Heart left ventricle (tissue), 16 donors: Measurements from ENCODE around the gene UNC119. TPM values are rescaled to one million over a fixed set of nuclear protein-coding genes. Genes with fewer than 3 reads are reported as not detected.

Experiments used
- ATAC-seq, 4 donors: fragments of 200-7000 bp; cut with Tn5 transposase; one replicate each; pipeline ENCODE4 v1.9.1; 2020 to 2022; ENCODE audit warnings: moderate library complexity in 4 of 4, mild to moderate bottlenecking in 3 of 4, moderate number of reproducible peaks in 1 of 4
- DNase-seq, 5 donors: peaks; one replicate each; pipeline ENCODE4 v3.0.0-alpha.2; 2020
- H3K27ac ChIP-seq, 12 donors: fragments of 200-600 bp; sonication (generic) in 4 of 12; one replicate each; pipeline versions ENCODE4 v1.5.0 to v1.8.0; 2016 to 2022; ENCODE audit warnings: mild to moderate bottlenecking in 2 of 12
- H3K27me3 ChIP-seq, 9 donors: fragments of 200-600 bp; sonication (generic) in 2 of 9; one replicate each; pipeline versions ENCODE4 v1.5.1 to v1.8.0; 2016 to 2022; ENCODE audit warnings: mild to moderate bottlenecking in 3 of 9
- H3K36me3 ChIP-seq, 9 donors: fragments of 200-600 bp; sonication (generic) in 2 of 9; one replicate each; pipeline versions ENCODE4 v1.5.0 to v1.8.0; 2018 to 2022; ENCODE audit warnings: mild to moderate bottlenecking in 2 of 9
- H3K4me1 ChIP-seq, 12 donors: fragments of 200-600 bp; sonication (generic) in 4 of 12; one replicate each; pipeline versions ENCODE4 v1.5.0 to v1.8.0; 2016 to 2022; ENCODE audit warnings: mild to moderate bottlenecking in 3 of 12
- H3K4me3 ChIP-seq, 12 donors: fragments of 200-600 bp; sonication (generic) in 4 of 12; one replicate each; pipeline versions ENCODE4 v1.5.0 to v1.8.0; 2017 to 2022; ENCODE audit warnings: mild to moderate bottlenecking in 9 of 12, moderate library complexity in 4 of 12
- H3K9me3 ChIP-seq, 12 donors: fragments of 200-600 bp; sonication (generic) in 4 of 12; one replicate each; pipeline versions ENCODE4 v1.5.0 to v1.8.0; 2016 to 2022; ENCODE audit warnings: mild to moderate bottlenecking in 1 of 12
- CTCF ChIP-seq, 12 donors: fragments of 200-600 bp; sonication (generic) in 4 of 12; IDR thresholded peaks; one replicate each; pipeline versions ENCODE4 v1.5.0 to v1.8.0; 2018 to 2022; ENCODE audit warnings: antibody characterized with exemption in 12 of 12, mild to moderate bottlenecking in 5 of 12
- POLR2A ChIP-seq, 2 donors: fragments of 450-650 bp; IDR thresholded peaks; one replicate each; pipeline ENCODE4 v1.6.1; 2017; ENCODE audit warnings: antibody characterized with exemption in 2 of 2, mild to moderate bottlenecking in 2 of 2, moderate library complexity in 2 of 2
- WGBS, 4 donors: extraction: QIAGEN DNeasy Blood & Tissue Kit in 2 of 4; methylation state at CpG; one replicate each; pipeline versions ENCODE4 v1.1.5 to v1.1.7; 2013 to 2018; 5-methylcytosine and 5-hydroxymethylcytosine counted together
- intact Hi-C, 10 donors: fragments of 100-400 bp; cut with DNase I; formaldehyde crosslinking; loops; one replicate each; pipeline versions ENCODE4 v1.11.1 to v1.14.2; 2022
- polyA plus RNA-seq, 2 donors: library from polyadenylated mRNA; stranded (reverse); fragments of 200-250 nt; gene quantifications; one replicate each; pipeline ENCODE4 v1.2.3, GENCODE V29; 2013
- total RNA-seq, 9 donors: library from RNA; depleted of rRNA in 2 of 9; stranded (reverse); fragments of >200 nt in 2 of 9; fragmentation: NEBNext Ultra II Directional in 3 of 9; extraction: Animal tissue kit (Norgen Biotek cat#: 25700) in 3 of 9; gene quantifications; one replicate each; pipeline versions ENCODE4 v1.1.0 to v1.2.4, GENCODE V29; 2016 to 2023
- donor health status: ischemic (EF 13 %, LVEDD 7.1; RV severe dilation, severe dysfunction).
- donor health status: healthy with polysubstance abuse.
- donor health status: DM: no; HTN: yes; CAD: no.
- donor health status: DM: no; HTN: no; CAD: no.
- donor health status: ischemic (EF 25% LVEDD 6.9; RV normal size, moderate dysfunction).
- donor health status: ischemic (EF 25% LVEDD 5.7; RV mildly dilated, moderate dysfunction).
- donor health status: healthy.
- donor health status: DM: yes; HTN: yes; CAD: no.
- donor health status: ischemic (EF 35%, LVEDD 5.7; RV mildly dilated, moderate dysfunction).
- donor health status: nonischemic (EF 11% LVEDD 7.7; RV severe dilation, severe dysfunction).
- donor health status: DM: yes; HTN: yes; CAD: no.
- donor health status: PGD.
- donor health status: ischemic (EF 29% LVEDD 5.4; RV normal size, mild dysfunction).
- donor health status: nonischemic (EF 23%, LVEDD 6.1; RV moderate dilation, normal function).

Gene UNC119
- total and polyA plus RNA-seq, 11 donors, result 12.8 to 30.7 (median 19.2) TPM

- H3K4me1 ChIP-seq, result no peaks in the 10 kb centered on the region
- no peak for ATAC-seq
- H3K36me3 ChIP-seq, result no peaks in the 10 kb centered on the region
- no peak overlapping the region for H3K4me3 ChIP-seq
- no peak overlapping the region for H3K27ac ChIP-seq
- TF ChIP-seq POLR2A (IDR thresholded peaks at IDR 0.05), result no peak
- TF ChIP-seq CTCF (IDR thresholded peaks at IDR 0.05), result no peak
- intact Hi-C loops, result loop anchor here in 5 of 10 donors (5.0 kb wide), 3 partner anchors 36 to 46 kb away; no protein-coding TSS in a partner anchor
- DNase-seq, result peak in 1 of 5 donors; percentile 32
- H3K27me3 ChIP-seq, result peaks cover 0 to 3% (median 0%) of the 10 kb centered on the region in 9 donors
- no peaks in the 10 kb centered on the region for H3K9me3 ChIP-seq
- 89 to 95% (median 92%) methylated on average over 13 to 14 of the region's 14 CpGs for whole genome bisulfite sequencing, 4 donors
Observed at GRCh38 chr17:28538296-28538895, 14.0 kb downstream of the UNC119 start.

GRCh38 chr17:28537219-28537610, 15.2 kb downstream of the UNC119 start:
- peaks cover 0 to 3% (median 0%) of the 10 kb centered on the region in 9 donors for H3K27me3 ChIP-seq
- H3K9me3 ChIP-seq, result no peaks in the 10 kb centered on the region
- WGBS, 4 donors, result 65 to 84% (median 76%) methylated on average over 10 to 12 of the region's 12 CpGs
- DNase-seq (peak in 1 of 5 donors; percentile 47), ATAC-seq (no peak)
- no peaks in the 10 kb centered on the region for H3K36me3 ChIP-seq
- no peak overlapping the region for H3K27ac ChIP-seq
- no peaks in the 10 kb centered on the region for H3K4me1 ChIP-seq
- no peak overlapping the region for H3K4me3 ChIP-seq
- TF ChIP-seq POLR2A (IDR thresholded peaks at IDR 0.05) (no peak), CTCF (IDR thresholded peaks at IDR 0.05) (no peak)
- intact Hi-C loops, result loop anchor here in 5 of 10 donors (5.0 kb wide), 3 partner anchors 35 to 45 kb away; no protein-coding TSS in a partner anchor

- intact Hi-C loops, result loop anchor here in 5 of 10 donors (5.0 kb wide), 3 partner anchors 34 to 44 kb away; no protein-coding TSS in a partner anchor
- no peaks in the 10 kb centered on the region for H3K4me1 ChIP-seq
- WGBS, 4 donors, result 63 to 71% (median 69%) methylated on average over 6 to 9 of the region's 9 CpGs
- no peaks in the 10 kb centered on the region for H3K36me3 ChIP-seq
- H3K9me3 ChIP-seq, result no peaks in the 10 kb centered on the region
- no peak overlapping the region for H3K4me3 ChIP-seq
- TF ChIP-seq CTCF (IDR thresholded peaks at IDR 0.05), result no peak
- TF ChIP-seq POLR2A (IDR thresholded peaks at IDR 0.05), result no peak
- peaks cover 0 to 3% (median 0%) of the 10 kb centered on the region in 9 donors for H3K27me3 ChIP-seq
- no peak for ATAC-seq
- no peak overlapping the region for H3K27ac ChIP-seq
- DNase-seq, result peak in 1 of 5 donors; percentile 19
Observed at GRCh38 chr17:28536532-28537218, 15.7 kb downstream of the UNC119 start.

GRCh38 chr17:28534740-28535375, 17.6 kb downstream of the UNC119 start:
- no peak overlapping the region for H3K4me3 ChIP-seq
- no peak overlapping the region for H3K27ac ChIP-seq
- TF ChIP-seq POLR2A (IDR thresholded peaks at IDR 0.05) (no peak), CTCF (IDR thresholded peaks at IDR 0.05) (no peak)
- H3K36me3 ChIP-seq, result no peaks in the 10 kb centered on the region
- DNase-seq, result no peak
- ATAC-seq, result no peak
- intact Hi-C loops, result loop anchor here in 6 of 10 donors (5.0 kb wide), 3 partner anchors 33 to 43 kb away; no protein-coding TSS in a partner anchor
- H3K4me1 ChIP-seq, result no peaks in the 10 kb centered on the region
- no peaks in the 10 kb centered on the region for H3K9me3 ChIP-seq
- 72 to 87% (median 86%) methylated on average over 9 to 11 of the region's 11 CpGs for WGBS, 4 donors
- peaks cover 0 to 6% (median 0%) of the 10 kb centered on the region in 9 donors for H3K27me3 ChIP-seq
